Kidney epithelial cell (primary cell): Measurements from ENCODE around the gene STAT3. TPM values are rescaled to one million over a fixed set of nuclear protein-coding genes. Genes with fewer than 3 reads are reported as not detected.
"Not testable (repeated sequence)": the region's sequence is repeated elsewhere in the genome, so short reads cannot be mapped to it uniquely, and the experiment has no call there.

Experiments
- DNase-seq: peaks from one replicate; pipeline ENCODE4 v3.0.0-alpha.2; 2010; ENCODE audit warnings: low read depth
- H3K27me3 ChIP-seq: 2 replicates; pipeline ENCODE4 v1.6.0; 2011; ENCODE audit warnings: low read length; ENCODE audit not compliant: control insufficient read depth, insufficient read depth
- H3K36me3 ChIP-seq: 2 replicates; pipeline ENCODE4 v1.5.1; 2011; ENCODE audit warnings: low read length; ENCODE audit not compliant: control insufficient read depth, insufficient read depth
- H3K4me3 ChIP-seq: 2 replicates; pipeline ENCODE4 v1.5.1; 2011; ENCODE audit warnings: low read depth, mild to moderate bottlenecking, control low read depth, low read length
- total RNA-seq: library from RNA; depleted of rRNA; stranded (reverse); fragments of >200 nt; gene quantifications from 2 replicates; pipeline ENCODE4 v1.2.3, GENCODE V29; 2015
- TF ChIP-seq, protein P1 (sequence below): IDR thresholded peaks from 2 replicates; pipeline ENCODE4 v1.5.1; 2011; ENCODE audit warnings: mild to moderate bottlenecking, moderate library complexity, low read length, control low read depth, inconsistent platforms; ENCODE audit not compliant: insufficient read depth, poor library complexity, severe bottlenecking

The STAT3 gene
- total RNA-seq, 1 donor from 2014 or later: 74.9 TPM

DNA sequence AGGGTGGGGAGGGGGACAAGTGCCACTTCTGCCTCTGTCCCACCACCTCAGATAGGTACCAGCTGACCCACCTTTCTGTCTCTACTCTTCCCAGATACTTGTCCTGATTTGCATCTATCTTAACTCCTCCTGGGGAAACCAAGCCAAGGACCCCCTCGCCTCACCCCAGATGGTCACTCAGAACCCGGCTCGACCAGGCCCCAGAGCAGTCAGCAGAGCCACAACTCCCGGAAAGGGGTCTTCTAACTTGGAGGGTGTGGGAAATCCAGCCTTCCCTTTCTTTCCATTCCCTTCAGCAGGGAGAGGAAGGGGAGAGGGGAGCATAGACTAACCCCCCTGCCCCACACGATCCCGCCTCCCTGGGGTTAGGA, 32.9 kb upstream of the STAT3 start:
- Histone ChIP-seq H3K4me3 (peak overlapping the region; percentile 79), H3K36me3 (peaks cover 2% of the 10 kb centered on the region), H3K27me3 (no peaks in the 10 kb centered on the region)
- TF ChIP-seq, protein P1, sequence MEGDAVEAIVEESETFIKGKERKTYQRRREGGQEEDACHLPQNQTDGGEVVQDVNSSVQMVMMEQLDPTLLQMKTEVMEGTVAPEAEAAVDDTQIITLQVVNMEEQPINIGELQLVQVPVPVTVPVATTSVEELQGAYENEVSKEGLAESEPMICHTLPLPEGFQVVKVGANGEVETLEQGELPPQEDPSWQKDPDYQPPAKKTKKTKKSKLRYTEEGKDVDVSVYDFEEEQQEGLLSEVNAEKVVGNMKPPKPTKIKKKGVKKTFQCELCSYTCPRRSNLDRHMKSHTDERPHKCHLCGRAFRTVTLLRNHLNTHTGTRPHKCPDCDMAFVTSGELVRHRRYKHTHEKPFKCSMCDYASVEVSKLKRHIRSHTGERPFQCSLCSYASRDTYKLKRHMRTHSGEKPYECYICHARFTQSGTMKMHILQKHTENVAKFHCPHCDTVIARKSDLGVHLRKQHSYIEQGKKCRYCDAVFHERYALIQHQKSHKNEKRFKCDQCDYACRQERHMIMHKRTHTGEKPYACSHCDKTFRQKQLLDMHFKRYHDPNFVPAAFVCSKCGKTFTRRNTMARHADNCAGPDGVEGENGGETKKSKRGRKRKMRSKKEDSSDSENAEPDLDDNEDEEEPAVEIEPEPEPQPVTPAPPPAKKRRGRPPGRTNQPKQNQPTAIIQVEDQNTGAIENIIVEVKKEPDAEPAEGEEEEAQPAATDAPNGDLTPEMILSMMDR: no peak
- no peak for DNase-seq

DNA sequence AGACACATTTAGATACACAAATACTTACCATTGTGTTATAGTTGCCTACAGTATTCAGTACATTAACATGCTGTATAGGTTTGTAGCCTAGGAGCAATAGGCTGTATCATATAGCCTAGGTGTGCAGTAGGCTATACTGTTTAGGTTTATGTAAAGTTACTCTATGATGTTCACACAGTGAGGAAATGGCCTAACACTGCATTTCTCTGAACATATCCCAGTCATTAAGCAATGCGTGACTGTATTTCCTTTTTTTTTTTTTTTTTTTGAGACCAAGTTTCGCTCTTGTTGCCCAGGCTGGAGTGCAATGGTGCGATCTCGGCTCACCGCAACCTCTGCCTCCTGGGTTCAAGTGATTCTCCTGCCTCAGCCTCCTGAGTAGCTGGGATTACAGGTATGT, 29.7 kb upstream of the STAT3 start:
- not testable (repeated sequence) for H3K36me3 ChIP-seq, H3K4me3 ChIP-seq, DNase-seq

DNA sequence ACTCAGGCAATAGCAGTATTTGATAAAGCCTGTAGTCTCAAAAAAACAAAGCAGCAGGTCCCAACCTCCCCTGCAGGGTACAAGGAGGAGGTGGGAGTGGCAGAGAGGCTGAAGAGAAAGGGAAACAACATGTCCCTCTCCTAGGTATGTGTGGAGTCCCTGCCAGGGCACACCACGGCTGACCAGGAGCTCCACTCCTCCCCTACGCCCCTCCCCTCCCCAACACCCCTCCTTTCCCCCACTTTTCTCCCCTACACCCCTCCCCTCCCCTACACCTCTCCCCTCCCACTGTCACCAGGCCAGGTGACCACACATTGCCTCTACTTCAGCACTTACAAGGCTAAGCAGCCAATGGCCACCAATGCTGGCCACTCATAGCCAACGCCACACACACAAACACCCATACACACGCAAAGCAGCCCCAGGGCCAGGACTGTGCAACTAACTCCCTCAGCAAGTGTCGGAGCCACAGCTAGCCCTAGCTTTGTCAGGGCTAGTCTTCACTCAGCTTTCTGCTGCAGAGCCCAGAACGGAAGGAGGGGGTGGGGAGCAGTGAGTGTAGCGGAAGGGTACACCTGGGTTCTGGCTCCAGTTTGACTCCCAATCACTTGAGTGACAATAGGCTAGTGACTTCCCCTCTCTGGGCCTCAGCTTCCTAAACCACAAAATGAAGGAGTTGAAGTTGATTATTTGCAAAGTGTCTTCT, 26.6 kb upstream of the STAT3 start:
- Histone ChIP-seq H3K4me3 (no peak overlapping the region), H3K27me3 (no peaks in the 10 kb centered on the region), H3K36me3 (peaks cover 2% of the 10 kb centered on the region)
- TF ChIP-seq, protein P1: no peak
- DNase-seq: no peak

More for the DNA sequence above, 29.7 kb upstream of the STAT3 start:
- not testable (repeated sequence) for H3K27me3 ChIP-seq

DNA sequence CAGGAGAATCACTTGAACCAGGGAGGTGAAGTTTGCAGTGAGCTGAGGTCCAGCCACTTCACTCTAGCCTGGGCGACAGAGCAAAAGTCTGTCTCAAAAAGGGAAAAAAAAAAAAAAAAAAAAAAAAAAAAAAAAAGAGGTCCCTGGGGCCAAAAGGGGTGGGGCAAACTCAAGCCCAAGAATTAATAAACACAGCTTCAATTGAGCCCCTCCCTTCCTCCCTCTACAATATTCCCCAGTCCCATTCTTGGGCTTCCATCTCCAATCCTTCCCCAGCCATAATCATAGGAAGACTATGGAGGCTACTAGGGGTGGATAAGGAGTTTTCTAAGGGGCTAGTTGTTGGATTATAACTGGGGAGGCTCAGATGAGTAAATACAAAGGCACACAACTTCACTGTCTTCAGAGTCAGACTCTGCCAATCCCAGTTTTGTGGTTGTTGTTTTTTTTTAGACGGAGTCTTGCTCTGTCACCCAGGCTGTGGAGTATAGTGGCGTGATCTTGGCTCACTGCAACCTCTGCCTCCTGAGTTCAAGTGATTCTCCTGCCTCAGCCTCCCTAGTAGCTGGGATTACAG, 25.3 kb upstream of the STAT3 start:
- Histone ChIP-seq H3K4me3 (no peak overlapping the region), H3K27me3 (no peaks in the 10 kb centered on the region), H3K36me3 (peaks cover 2% of the 10 kb centered on the region)
- TF ChIP-seq, protein P1: no peak
- no peak for DNase-seq

DNA sequence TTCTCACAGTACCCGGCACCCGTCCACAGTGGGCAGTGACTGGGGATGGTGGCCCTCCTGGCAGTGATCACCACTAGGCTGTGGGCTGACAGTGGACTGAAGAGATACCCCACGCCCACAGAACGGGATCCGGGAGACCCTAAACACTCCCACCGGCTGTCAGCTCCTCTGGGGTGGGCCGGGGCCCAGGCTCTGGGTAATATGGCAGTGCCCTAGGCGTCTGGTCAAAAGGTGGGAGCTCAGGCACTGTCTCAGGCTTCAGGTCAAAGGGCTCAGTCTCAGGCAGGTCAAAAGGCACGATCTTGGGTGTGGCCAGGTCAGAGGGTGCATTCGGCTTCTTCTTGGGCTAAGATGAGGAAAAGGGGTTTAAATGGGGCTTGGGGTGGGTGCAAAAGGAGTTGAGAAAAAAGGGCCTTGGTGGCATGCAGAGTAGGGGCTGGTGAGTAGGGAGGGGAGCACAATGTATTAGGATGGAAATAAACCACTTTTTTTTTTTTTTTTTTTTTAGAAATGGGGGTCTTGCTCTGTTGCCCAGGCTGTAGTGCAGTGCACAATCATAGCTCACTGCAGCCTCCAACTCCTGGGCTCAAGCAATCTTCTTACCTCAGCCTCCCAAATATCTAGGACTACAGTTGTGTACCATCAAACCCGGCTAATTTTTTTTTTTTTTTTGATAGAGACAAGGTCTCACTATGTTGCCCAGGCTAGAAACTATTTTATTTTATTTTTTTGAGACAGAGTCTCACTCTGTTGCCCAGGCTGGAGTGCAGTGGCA, 23.9 kb upstream of the STAT3 start:
- Histone ChIP-seq H3K4me3 (no peak overlapping the region), H3K36me3 (peaks cover 2% of the 10 kb centered on the region), H3K27me3 (no peaks in the 10 kb centered on the region)
- DNase-seq: no peak
- TF ChIP-seq, protein P1: no peak

DNA sequence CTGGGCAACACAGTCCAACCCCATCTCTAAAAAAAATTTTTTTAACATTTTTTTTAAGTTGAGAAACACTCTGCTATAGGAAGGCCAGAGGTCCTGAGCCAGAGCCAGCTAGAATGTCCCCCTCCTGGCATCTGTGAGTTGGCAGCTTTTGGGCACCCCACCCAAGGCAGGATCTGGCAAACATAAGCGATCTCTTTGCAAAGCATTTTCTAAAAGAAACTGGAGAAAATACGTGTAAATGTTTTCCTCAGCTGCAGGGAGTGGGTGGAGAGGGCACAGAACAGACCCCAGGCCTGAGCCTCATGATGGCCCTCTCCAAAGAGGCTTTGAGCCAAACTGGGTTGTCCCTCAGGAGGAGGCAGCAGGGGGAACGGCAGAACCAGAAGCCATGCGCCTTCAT, 23.1 kb upstream of the STAT3 start:
- DNase-seq: no peak
- H3K4me3 ChIP-seq: no peak overlapping the region
- H3K36me3 ChIP-seq: no peaks in the 10 kb centered on the region
- TF ChIP-seq, protein P1: no peak
- no peaks in the 10 kb centered on the region for H3K27me3 ChIP-seq
